Activated CD4-positive, alpha-beta memory T cell treated with anti-CD3 and anti-CD28 coated beads, Interleukin-2, amount 10 ng/mL, durations not matched to agents 7 days and 5 days (primary cell): ENCODE results near the gene PLCXD1. TPM values are rescaled to one million over a fixed set of nuclear protein-coding genes. Genes with fewer than 3 reads are reported as not detected.
"Not testable (repeated sequence)": the region's sequence is repeated elsewhere in the genome, so short reads cannot be mapped to it uniquely, and the experiment has no call there.

ENCODE experiments used
- CTCF ChIA-PET: fragments of 350-600 bp; sonication (Branson Sonifier 250); formaldehyde crosslinking; loops from one replicate; lab custom pipeline; 2021; ENCODE audit warnings: antibody characterized with exemption, inconsistent platforms; lab: Charles Lee
- POLR2A ChIA-PET: fragments of 350-600 bp; sonication (Branson Sonifier 250); formaldehyde crosslinking; loops from one replicate; lab custom pipeline; 2021; ENCODE audit warnings: antibody characterized with exemption; lab: Charles Lee
- DNase-seq: peaks from one replicate; pipeline ENCODE4 v3.0.0-alpha.2; 2020
- H3K27ac Mint-ChIP-seq: one replicate; pipeline ENCODE4 v1.8.0; 2021; ENCODE audit warnings: mild to moderate bottlenecking, mixed read lengths
- H3K27me3 Mint-ChIP-seq: one replicate; pipeline ENCODE4 v1.8.0; 2021; ENCODE audit warnings: mixed read lengths
- H3K36me3 Mint-ChIP-seq: one replicate; pipeline ENCODE4 v1.8.0; 2021; ENCODE audit warnings: low read depth, mixed read lengths
- H3K4me1 Mint-ChIP-seq: one replicate; pipeline ENCODE4 v1.8.0; 2021; ENCODE audit warnings: mixed read lengths
- H3K4me3 Mint-ChIP-seq: one replicate; pipeline ENCODE4 v1.8.0; 2021; ENCODE audit warnings: mild to moderate bottlenecking, mixed read lengths
- H3K9me3 Mint-ChIP-seq: one replicate; pipeline ENCODE4 v1.8.0; 2021; ENCODE audit warnings: mixed read lengths
- total RNA-seq, 2 experiments: library from RNA; stranded (reverse); gene quantifications; one replicate each; pipeline ENCODE4 v1.2.3, GENCODE V29; 2021

PLCXD1 gene
- total RNA-seq, 2 experiments from 2014 or later: 34.5 to 35.5 TPM

GRCh38 chrX:257681-258289 lies 23.4 kb upstream of the PLCXD1 start:
- DNase-seq: peak; percentile 11
- Mint-ChIP-seq H3K27ac (no peak overlapping the region), H3K27me3 (no peaks in the 10 kb centered on the region), H3K36me3 (no peaks in the 10 kb centered on the region), H3K9me3 (peaks cover 1% of the 10 kb centered on the region), H3K4me1 (no peaks in the 10 kb centered on the region), H3K4me3 (no peak overlapping the region)
- CTCF ChIA-PET: no interaction called here
- POLR2A ChIA-PET: no interaction called here

- POLR2A ChIA-PET: no interaction called here
- Mint-ChIP-seq H3K36me3 (no peaks in the 10 kb centered on the region), H3K4me3 (no peak overlapping the region), H3K27ac (no peak overlapping the region), H3K9me3 (no peaks in the 10 kb centered on the region), H3K27me3 (no peaks in the 10 kb centered on the region), H3K4me1 (no peaks in the 10 kb centered on the region)
- CTCF ChIA-PET: no interaction called here
- DNase-seq: peak; percentile 3
Observed at GRCh38 chrX:258291-259040, 22.7 kb upstream of the PLCXD1 start.

GRCh38 chrX:259692-260355 lies 21.4 kb upstream of the PLCXD1 start:
- DNase-seq: peak; percentile 9
- no peaks in the 10 kb centered on the region for H3K4me1 Mint-ChIP-seq
- no peak overlapping the region for H3K4me3 Mint-ChIP-seq
- H3K27ac Mint-ChIP-seq: no peak overlapping the region
- POLR2A ChIA-PET: no interaction called here
- no peaks in the 10 kb centered on the region for H3K27me3 Mint-ChIP-seq
- H3K9me3 Mint-ChIP-seq: no peaks in the 10 kb centered on the region
- CTCF ChIA-PET: no interaction called here
- no peaks in the 10 kb centered on the region for H3K36me3 Mint-ChIP-seq

- H3K9me3 Mint-ChIP-seq: no peaks in the 10 kb centered on the region
- no peaks in the 10 kb centered on the region for H3K36me3 Mint-ChIP-seq
- ChIA-PET POLR2A (no interaction called here), CTCF (no interaction called here)
- DNase-seq: no peak
- H3K4me1 Mint-ChIP-seq: no peaks in the 10 kb centered on the region
- no peak overlapping the region for H3K27ac Mint-ChIP-seq
- H3K27me3 Mint-ChIP-seq: no peaks in the 10 kb centered on the region
- no peak overlapping the region for H3K4me3 Mint-ChIP-seq
Observed at GRCh38 chrX:261167-261918, 19.8 kb upstream of the PLCXD1 start.

- Mint-ChIP-seq H3K36me3 (no peaks in the 10 kb centered on the region), H3K4me1 (no peaks in the 10 kb centered on the region), H3K9me3 (no peaks in the 10 kb centered on the region), H3K27ac (no peak overlapping the region), H3K27me3 (no peaks in the 10 kb centered on the region), H3K4me3 (no peak overlapping the region)
- DNase-seq: no peak
- ChIA-PET CTCF (no interaction called here), POLR2A (no interaction called here)
Observed at GRCh38 chrX:261919-262352, 19.2 kb upstream of the PLCXD1 start.

GRCh38 chrX:262381-262909 lies 18.7 kb upstream of the PLCXD1 start:
- ChIA-PET CTCF (no interaction called here), POLR2A (no interaction called here)
- H3K27ac Mint-ChIP-seq: no peak overlapping the region
- no peaks in the 10 kb centered on the region for H3K9me3 Mint-ChIP-seq
- no peak for DNase-seq
- no peaks in the 10 kb centered on the region for H3K36me3 Mint-ChIP-seq
- H3K27me3 Mint-ChIP-seq: no peaks in the 10 kb centered on the region
- no peak overlapping the region for H3K4me3 Mint-ChIP-seq
- no peaks in the 10 kb centered on the region for H3K4me1 Mint-ChIP-seq

- H3K36me3 Mint-ChIP-seq, CTCF ChIA-PET, H3K4me1 Mint-ChIP-seq, POLR2A ChIA-PET, H3K27me3 Mint-ChIP-seq, H3K27ac Mint-ChIP-seq, H3K4me3 Mint-ChIP-seq, DNase-seq, H3K9me3 Mint-ChIP-seq: not testable (repeated sequence)
Observed at GRCh38 chrX:264006-264405, 17.2 kb upstream of the PLCXD1 start.

GRCh38 chrX:264634-265455 lies 16.3 kb upstream of the PLCXD1 start:
- ChIA-PET CTCF (no interaction called here), POLR2A (no interaction called here)
- Mint-ChIP-seq H3K4me1 (no peaks in the 10 kb centered on the region), H3K27ac (no peak overlapping the region), H3K27me3 (no peaks in the 10 kb centered on the region), H3K9me3 (no peaks in the 10 kb centered on the region), H3K36me3 (no peaks in the 10 kb centered on the region), H3K4me3 (no peak overlapping the region)
- no peak for DNase-seq

- no peaks in the 10 kb centered on the region for H3K4me1 Mint-ChIP-seq
- POLR2A ChIA-PET: no interaction called here
- H3K36me3 Mint-ChIP-seq: no peaks in the 10 kb centered on the region
- no peak overlapping the region for H3K27ac Mint-ChIP-seq
- no peak overlapping the region for H3K4me3 Mint-ChIP-seq
- H3K27me3 Mint-ChIP-seq: no peaks in the 10 kb centered on the region
- H3K9me3 Mint-ChIP-seq: no peaks in the 10 kb centered on the region
- CTCF ChIA-PET: no interaction called here
- DNase-seq: no peak
Observed at GRCh38 chrX:265502-265901, 15.7 kb upstream of the PLCXD1 start.

- Mint-ChIP-seq H3K27ac (no peak overlapping the region), H3K36me3 (no peaks in the 10 kb centered on the region), H3K4me3 (no peak overlapping the region), H3K4me1 (no peaks in the 10 kb centered on the region), H3K27me3 (no peaks in the 10 kb centered on the region), H3K9me3 (no peaks in the 10 kb centered on the region)
- DNase-seq: no peak
- ChIA-PET POLR2A (no interaction called here), CTCF (no interaction called here)
Observed at GRCh38 chrX:267771-268261, 13.4 kb upstream of the PLCXD1 start.

- POLR2A ChIA-PET: no interaction called here
- H3K4me1 Mint-ChIP-seq: peaks cover under 1% of the 10 kb centered on the region
Observed at GRCh38 chrX:270848-271367, 10.3 kb upstream of the PLCXD1 start.

GRCh38 chrX:274904-275475 lies 6.2 kb upstream of the PLCXD1 start:
- ChIA-PET POLR2A (no interaction called here), CTCF (no interaction called here)
- Mint-ChIP-seq H3K4me3 (no peak overlapping the region), H3K4me1 (peaks cover 10% of the 10 kb centered on the region), H3K36me3 (no peaks in the 10 kb centered on the region), H3K27ac (no peak overlapping the region), H3K9me3 (no peaks in the 10 kb centered on the region), H3K27me3 (no peaks in the 10 kb centered on the region)
- no peak for DNase-seq

More at GRCh38 chrX:270848-271367, 10.3 kb upstream of the PLCXD1 start:
- Mint-ChIP-seq H3K27me3 (no peaks in the 10 kb centered on the region), H3K27ac (no peak overlapping the region), H3K4me3 (no peak overlapping the region), H3K36me3 (no peaks in the 10 kb centered on the region), H3K9me3 (no peaks in the 10 kb centered on the region)
- CTCF ChIA-PET: no interaction called here
- DNase-seq: no peak
